GM21737 (cell line): ENCODE data around the gene NDUFA8.
"Not testable (repeated sequence)": the region's sequence is repeated elsewhere in the genome, so short reads cannot be mapped to it uniquely, and the experiment has no call there.

Experiments used
- ATAC-seq: cut with Tn5 transposase; IDR thresholded peaks from one replicate; pipeline ENCODE4 v1.9.1; 2021; ENCODE audit warnings: mild to moderate bottlenecking, moderate library complexity; ENCODE audit not compliant: unreplicated experiment

NDUFA8 gene

GRCh38 chr9:122122468-122122867 lies 37.1 kb downstream of the NDUFA8 start:
- ATAC-seq: no peak

- ATAC-seq: no peak
Observed at GRCh38 chr9:122121931-122122330, 37.6 kb downstream of the NDUFA8 start.

- ATAC-seq: no peak
Observed at GRCh38 chr9:122121391-122121790, 38.2 kb downstream of the NDUFA8 start.

GRCh38 chr9:122120316-122121071 lies 39.1 kb downstream of the NDUFA8 start:
- no peak for ATAC-seq

- ATAC-seq: no peak
Observed at GRCh38 chr9:122119721-122120120, 39.9 kb downstream of the NDUFA8 start.

GRCh38 chr9:122119166-122119521 lies 40.4 kb downstream of the NDUFA8 start:
- no peak for ATAC-seq

- no peak for ATAC-seq
Observed at GRCh38 chr9:122118343-122119165, 41.0 kb downstream of the NDUFA8 start.

GRCh38 chr9:122117241-122117640 lies 42.3 kb downstream of the NDUFA8 start:
- not testable (repeated sequence) for ATAC-seq

- no peak for ATAC-seq
Observed at GRCh38 chr9:122116448-122117173, 43.0 kb downstream of the NDUFA8 start.

GRCh38 chr9:122116040-122116439 lies 43.5 kb downstream of the NDUFA8 start:
- no peak for ATAC-seq

GRCh38 chr9:122115176-122116035 lies 44.2 kb downstream of the NDUFA8 start:
- ATAC-seq: no peak

GRCh38 chr9:122113574-122113973 lies 46.0 kb downstream of the NDUFA8 start:
- ATAC-seq: no peak

GRCh38 chr9:122112238-122112637 lies 47.3 kb downstream of the NDUFA8 start:
- ATAC-seq: no peak

- ATAC-seq: no peak
Observed at GRCh38 chr9:122111413-122112085, 48.0 kb downstream of the NDUFA8 start.

GRCh38 chr9:122110100-122110833 lies 49.3 kb downstream of the NDUFA8 start:
- ATAC-seq: no peak

GRCh38 chr9:122109035-122109813 lies 50.4 kb downstream of the NDUFA8 start:
- ATAC-seq: no peak

GRCh38 chr9:122107291-122107805 lies 52.2 kb downstream of the NDUFA8 start:
- ATAC-seq: no peak

GRCh38 chr9:122106576-122106975 lies 53.0 kb downstream of the NDUFA8 start:
- no peak for ATAC-seq
